Measurements from ENCODE around the gene NRXN3. TPM values are rescaled to one million over a fixed set of nuclear protein-coding genes. Genes with fewer than 3 reads are reported as not detected.

Gene NRXN3
- total and polyA plus RNA-seq, 2 of the 13 experiments (the other 11 are each of a cell fraction or from before 2014, with no cell fraction given): 0.03 TPM; not detected in 1

- TF ChIP-seq ZBTB2 (CRISPR knock-in tag; IDR thresholded peaks at IDR 0.05; ENCODE audit: low read depth): no peak
- no peak for TF ChIP-seq TMF1 (CRISPR knock-in tag; IDR thresholded peaks at IDR 0.05; ENCODE audit: low read depth)
- no peak for TF ChIP-seq ZKSCAN1 (IDR thresholded peaks at IDR 0.05; ENCODE audit: low read length)
- TF ChIP-seq MBD4 (IDR thresholded peaks at IDR 0.05; ENCODE audit: borderline replicate concordance, low read length): no peak
- TF ChIP-seq FOXA3 (CRISPR knock-in tag; IDR thresholded peaks at IDR 0.05): no peak
Observed at GRCh38 chr14:79357307-79357706, 1187.1 kb downstream of the NRXN3 start (continued).

GRCh38 chr14:79363291-79363690, 1193.1 kb downstream of the NRXN3 start:
- H3K27ac ChIP-seq (ENCODE audit: extremely low read length, insufficient read depth, low read length): no peak overlapping the region
- H2AFZ ChIP-seq (ENCODE audit: low read length): no peak overlapping the region
- H3K4me1 ChIP-seq (ENCODE audit: insufficient read depth, low read length): no peaks in the 10 kb centered on the region
- peaks cover 37% of the 10 kb centered on the region for H3K9me3 ChIP-seq (ENCODE audit: low read length)
- FAIRE-seq (no peak), DNase-seq (ENCODE audit: low spot score) (no peak), ATAC-seq (no peak)
- ChIA-PET POLR2A (no interaction called here), CTCF (ENCODE audit: low intra/inter-chr PET ratio, low total read pairs) (no interaction called here)
- in situ Hi-C loops (cut with HindIII; ENCODE audit: extremely low pct_ligation_motif_present, low pct_unique_long_range_greater_than_20kb): no loop called here
- no peaks in the 10 kb centered on the region for H3K79me2 ChIP-seq (ENCODE audit: insufficient read depth, low read length)
- no peaks in the 10 kb centered on the region for H3K27me3 ChIP-seq (ENCODE audit: control insufficient read depth in 1 of 2, insufficient read depth in 2 of 2, low read length in 2 of 2)
- no peak overlapping the region for H3K9ac ChIP-seq (ENCODE audit: insufficient read depth, low read depth, low read length)
- no peak overlapping the region for H3K4me2 ChIP-seq (ENCODE audit: low read depth, low read length)
- H3K4me3 ChIP-seq (replicated peaks in 1 of 3; ENCODE audit: insufficient read depth in 1 of 3, low read depth in 2 of 3, low read length in 3 of 3): no peak overlapping the region
- H4K20me1 ChIP-seq (ENCODE audit: insufficient read depth, low read length): no peaks in the 10 kb centered on the region
- BruUV-seq (replicated peaks): no TSS peak
- intact Hi-C loops (cut with micrococcal nuclease; ENCODE audit: unreplicated experiment): no loop called here
- H3K36me3 ChIP-seq (replicated peaks in 1 of 2; ENCODE audit: control insufficient read depth in 1 of 2, insufficient read depth in 2 of 2, low read length in 2 of 2): no peaks in the 10 kb centered on the region
- WGBS (ENCODE audit: low lambda C conversion rate): 34% methylated on average over 3 of the region's 3 CpGs
- TF ChIP-seq KAT8 (CRISPR knock-in tag; IDR thresholded peaks at IDR 0.05) (no peak), ATF2 (CRISPR knock-in tag; IDR thresholded peaks at IDR 0.05) (no peak), UBTF (CRISPR knock-in tag; IDR thresholded peaks at IDR 0.05) (no peak), KDM5A (IDR thresholded peaks at IDR 0.05; ENCODE audit: borderline replicate concordance, low read length) (no peak), NFE2L1 (CRISPR knock-in tag; IDR thresholded peaks at IDR 0.05; ENCODE audit: borderline replicate concordance) (no peak), KMT2A (CRISPR knock-in tag; IDR thresholded peaks at IDR 0.05) (no peak), IKZF1 (IDR thresholded peaks at IDR 0.05) (no peak), ARNT (IDR thresholded peaks at IDR 0.05) (no peak), ZFP82 (CRISPR knock-in tag; IDR thresholded peaks at IDR 0.05; ENCODE audit: borderline replicate concordance) (no peak), ZSCAN5A (CRISPR knock-in tag; IDR thresholded peaks at IDR 0.05; ENCODE audit: borderline replicate concordance) (no peak), RFX5 (IDR thresholded peaks at IDR 0.05; ENCODE audit: low read depth, low read length) (no peak), SRSF1 (optimal IDR thresholded peaks at IDR 0.05; ENCODE audit: low read depth, low read length) (no peak), ZFP41 (CRISPR knock-in tag; IDR thresholded peaks at IDR 0.05; ENCODE audit: borderline replicate concordance) (no peak), BATF2 (CRISPR knock-in tag; IDR thresholded peaks at IDR 0.05) (no peak)

All from HepG2 (cell line).